GM19193 (cell line): ENCODE measurements around the gene VCX3A.
"Not testable (repeated sequence)": the region's sequence is repeated elsewhere in the genome, so short reads cannot be mapped to it uniquely, and the experiment has no call there.

Experiments used
- POLR2A ChIP-seq: IDR thresholded peaks from 4 replicates; pipeline ENCODE4 v1.6.1; 2011; ENCODE audit not compliant: insufficient read depth, insufficient read length; ENCODE audit errors: extremely low read depth

Gene VCX3A

DNA sequence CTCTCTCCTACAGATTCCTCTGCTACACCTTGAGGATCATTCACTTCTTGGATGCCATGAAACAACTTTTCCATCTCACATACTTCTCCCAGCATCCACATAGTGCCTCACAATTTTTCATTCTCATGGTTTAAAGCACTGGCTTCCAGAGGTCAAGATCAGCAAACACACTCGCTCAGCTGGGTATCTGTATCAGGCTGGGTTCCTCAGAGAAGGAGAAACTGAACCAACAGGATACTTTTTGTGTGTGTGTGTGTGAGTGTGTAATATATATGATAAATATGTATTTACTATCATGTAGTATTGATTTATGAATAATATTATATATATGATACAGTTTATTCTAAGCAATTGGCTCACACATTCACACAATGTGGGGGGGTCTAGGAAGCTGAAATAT lies at the start of gene VCX3A:
TSS of gene VCX3A (minus strand) at position 101 of the 400 bp plus-strand sequence. CDS start 621 bp downstream, outside the sequence.
- not testable (repeated sequence) for TF ChIP-seq POLR2A

DNA sequence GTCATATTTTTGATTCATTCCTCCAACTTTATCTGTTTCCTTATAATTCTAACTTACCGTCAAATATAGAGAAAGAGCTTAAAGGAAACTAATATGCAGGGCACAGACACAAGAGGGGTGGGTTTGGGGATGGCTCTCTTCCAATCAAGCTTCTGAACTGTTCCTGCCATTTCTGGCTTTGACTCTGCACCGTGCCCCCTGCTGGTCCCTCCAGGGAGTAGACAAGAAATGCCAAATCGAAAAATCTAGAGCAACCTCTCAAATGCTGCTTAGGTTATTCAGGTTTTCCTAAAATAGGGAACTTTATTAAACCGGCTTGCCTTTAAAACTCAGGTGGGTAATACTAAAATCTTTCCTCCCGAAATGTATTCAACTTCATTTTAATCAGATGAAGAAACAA lies 39.8 kb upstream of the VCX3A start:
- no peak for TF ChIP-seq POLR2A

DNA sequence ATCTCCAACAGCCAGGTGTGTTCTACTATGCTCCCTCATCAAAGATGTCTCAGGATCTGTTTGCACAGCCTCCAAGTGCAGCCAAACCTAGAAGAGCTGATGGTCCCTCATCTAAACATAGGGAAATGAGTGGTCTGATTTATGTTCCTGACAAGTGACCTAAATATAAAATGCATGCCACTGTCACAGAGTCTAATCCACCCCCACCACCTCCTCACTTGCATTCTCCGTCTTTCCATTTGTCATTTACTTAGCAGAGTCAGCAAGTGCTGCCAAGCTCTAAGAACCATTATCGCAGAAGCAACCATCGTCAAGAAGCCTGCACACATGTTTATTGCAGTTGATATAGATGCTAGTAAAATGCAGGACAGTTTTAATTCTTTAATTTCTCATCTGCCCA lies 33.1 kb upstream of the VCX3A start:
- no peak for TF ChIP-seq POLR2A

GRCh38 chrX:6558979-6559378 lies 24.1 kb upstream of the VCX3A start:
- no peak for TF ChIP-seq POLR2A

GRCh38 chrX:6557690-6558089 lies 22.8 kb upstream of the VCX3A start:
- no peak for TF ChIP-seq POLR2A

DNA sequence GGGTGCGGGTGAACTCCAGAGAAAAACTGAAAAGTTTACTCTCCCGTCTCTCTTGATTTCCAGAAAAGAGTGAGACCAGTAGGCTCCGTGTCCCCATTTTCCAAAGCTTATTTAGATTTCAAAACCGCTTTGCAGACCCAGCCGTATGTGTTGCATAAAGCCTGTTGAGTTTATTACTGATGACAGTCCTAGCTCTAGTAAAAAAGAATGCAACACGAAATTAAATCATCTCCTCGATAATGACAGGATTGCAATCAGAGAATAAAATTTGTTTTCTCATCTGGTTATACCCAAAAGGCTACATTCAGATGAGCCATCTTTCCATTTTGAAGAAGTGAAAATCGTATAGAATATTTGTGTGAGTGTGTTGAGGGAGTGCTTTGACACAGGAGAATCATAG lies 16.1 kb upstream of the VCX3A start:
- no peak for TF ChIP-seq POLR2A

- TF ChIP-seq POLR2A: no peak
Measured at GRCh38 chrX:6545712-6546111, 10.8 kb upstream of the VCX3A start.

DNA sequence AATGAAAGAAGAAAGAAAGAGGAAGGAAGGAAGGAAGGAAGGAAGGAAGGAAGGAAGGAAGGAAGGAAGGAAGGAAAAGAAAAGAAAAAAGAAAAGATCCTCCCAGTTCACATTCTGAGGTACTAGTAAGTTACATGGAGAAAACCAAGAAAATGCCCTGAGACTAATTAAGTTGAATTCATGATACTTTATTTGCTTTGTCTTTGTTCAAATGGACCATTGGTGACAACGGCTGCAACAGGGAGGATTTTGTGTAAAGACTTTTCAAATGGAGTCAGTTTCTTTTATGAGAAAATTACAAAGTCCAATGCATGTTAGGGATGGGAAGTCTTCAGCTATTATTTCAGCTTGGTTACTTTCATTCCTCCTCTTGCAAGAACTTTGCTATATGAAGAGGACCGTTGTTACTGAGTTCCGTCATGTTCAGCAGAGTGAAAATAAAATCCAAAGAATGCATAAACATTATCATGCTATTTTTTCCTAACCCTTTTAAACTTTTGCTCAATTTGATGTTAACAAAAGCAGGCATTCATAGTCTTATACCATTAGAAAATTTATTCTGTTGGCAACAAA lies 8.3 kb downstream of the VCX3A start:
- no peak for TF ChIP-seq POLR2A

GRCh38 chrX:6517376-6517775 lies 17.5 kb downstream of the VCX3A start:
- no peak for TF ChIP-seq POLR2A

GRCh38 chrX:6506444-6506843 lies 28.5 kb downstream of the VCX3A start:
- no peak for TF ChIP-seq POLR2A

GRCh38 chrX:6505960-6506359 lies 29.0 kb downstream of the VCX3A start:
- TF ChIP-seq POLR2A: no peak

DNA sequence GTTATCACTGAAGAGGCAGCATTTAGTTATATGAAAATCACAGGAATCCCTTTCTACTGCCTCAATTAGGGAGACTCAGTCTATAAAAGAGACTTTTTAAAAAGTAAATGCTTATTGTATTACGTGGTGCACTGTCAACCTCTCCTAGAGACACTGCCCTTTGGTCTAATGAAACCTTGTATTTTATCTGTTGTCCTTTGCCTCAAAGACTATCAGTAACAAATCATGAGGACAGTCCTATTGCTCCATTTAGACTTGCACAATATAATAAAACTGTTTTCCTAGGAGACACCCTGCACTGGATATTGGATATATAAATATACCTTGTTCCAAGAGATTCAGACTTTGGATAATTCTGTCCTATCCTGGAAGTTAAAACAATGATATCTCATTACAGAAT lies 34.2 kb downstream of the VCX3A start:
- TF ChIP-seq POLR2A: no peak

DNA sequence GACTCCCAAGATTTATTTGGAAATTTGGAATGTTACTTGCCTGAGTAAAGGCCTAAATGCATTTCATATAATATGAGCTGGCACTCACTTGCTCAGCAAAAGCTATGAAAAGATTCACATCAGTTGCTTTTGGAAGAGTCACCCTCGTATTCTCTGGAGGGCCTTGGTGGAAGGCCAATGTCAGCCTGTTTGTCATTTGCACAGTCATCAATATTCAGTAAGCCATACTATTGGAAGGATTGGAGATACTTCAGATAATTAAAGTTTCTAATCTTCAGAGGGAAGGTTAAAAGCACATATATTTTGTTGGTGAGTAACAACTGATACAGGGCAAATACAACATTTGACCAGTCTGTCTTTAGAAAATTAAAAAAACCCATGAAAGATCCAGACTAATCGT lies 36.6 kb downstream of the VCX3A start:
- no peak for TF ChIP-seq POLR2A
